BE2C (cell line): Measurements from ENCODE around the gene RCAN2.

Source experiments
- DNase-seq: peaks from one replicate; pipeline ENCODE4 v3.0.0-alpha.2; 2020
- H3K27me3 ChIP-seq: fragments of 250-450 bp; sonication (Bioruptor Pico); 2 replicates; pipeline ENCODE4 v1.5.1; 2020; ENCODE audit warnings: mild to moderate bottlenecking
- H3K36me3 ChIP-seq: fragments of 250-450 bp; sonication (Bioruptor Pico); 2 replicates; pipeline ENCODE4 v1.5.1; 2020; ENCODE audit warnings: mild to moderate bottlenecking
- H3K4me1 ChIP-seq: fragments of 250-450 bp; sonication (Bioruptor Pico); 2 replicates; pipeline ENCODE4 v1.5.1; 2020
- H3K4me3 ChIP-seq: 2 replicates; pipeline ENCODE4 v1.5.1; 2011; ENCODE audit warnings: low read depth, low read length
- H3K9me3 ChIP-seq: fragments of 250-450 bp; sonication (Bioruptor Pico); 2 replicates; pipeline ENCODE4 v1.5.1; 2020
- TF ChIP-seq, protein P1 (sequence below): IDR thresholded peaks from 2 replicates; pipeline ENCODE4 v1.5.1; 2012; ENCODE audit warnings: mild to moderate bottlenecking, low read depth, low read length

Gene RCAN2

GRCh38 chr6:46367354-46368168 is 123.7 kb downstream of the RCAN2 start:
- no peaks in the 10 kb centered on the region for H3K4me1 ChIP-seq
- no peak for DNase-seq
- H3K36me3 ChIP-seq: no peaks in the 10 kb centered on the region
- H3K27me3 ChIP-seq: no peaks in the 10 kb centered on the region
- TF ChIP-seq, protein P1, sequence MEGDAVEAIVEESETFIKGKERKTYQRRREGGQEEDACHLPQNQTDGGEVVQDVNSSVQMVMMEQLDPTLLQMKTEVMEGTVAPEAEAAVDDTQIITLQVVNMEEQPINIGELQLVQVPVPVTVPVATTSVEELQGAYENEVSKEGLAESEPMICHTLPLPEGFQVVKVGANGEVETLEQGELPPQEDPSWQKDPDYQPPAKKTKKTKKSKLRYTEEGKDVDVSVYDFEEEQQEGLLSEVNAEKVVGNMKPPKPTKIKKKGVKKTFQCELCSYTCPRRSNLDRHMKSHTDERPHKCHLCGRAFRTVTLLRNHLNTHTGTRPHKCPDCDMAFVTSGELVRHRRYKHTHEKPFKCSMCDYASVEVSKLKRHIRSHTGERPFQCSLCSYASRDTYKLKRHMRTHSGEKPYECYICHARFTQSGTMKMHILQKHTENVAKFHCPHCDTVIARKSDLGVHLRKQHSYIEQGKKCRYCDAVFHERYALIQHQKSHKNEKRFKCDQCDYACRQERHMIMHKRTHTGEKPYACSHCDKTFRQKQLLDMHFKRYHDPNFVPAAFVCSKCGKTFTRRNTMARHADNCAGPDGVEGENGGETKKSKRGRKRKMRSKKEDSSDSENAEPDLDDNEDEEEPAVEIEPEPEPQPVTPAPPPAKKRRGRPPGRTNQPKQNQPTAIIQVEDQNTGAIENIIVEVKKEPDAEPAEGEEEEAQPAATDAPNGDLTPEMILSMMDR: no peak
- no peaks in the 10 kb centered on the region for H3K9me3 ChIP-seq
- no peak overlapping the region for H3K4me3 ChIP-seq

GRCh38 chr6:46366190-46366900 is 124.9 kb downstream of the RCAN2 start:
- DNase-seq: no peak
- Histone ChIP-seq H3K27me3 (no peaks in the 10 kb centered on the region), H3K4me3 (no peak overlapping the region), H3K36me3 (no peaks in the 10 kb centered on the region), H3K4me1 (no peaks in the 10 kb centered on the region), H3K9me3 (no peaks in the 10 kb centered on the region)
- TF ChIP-seq, protein P1: no peak

DNA sequence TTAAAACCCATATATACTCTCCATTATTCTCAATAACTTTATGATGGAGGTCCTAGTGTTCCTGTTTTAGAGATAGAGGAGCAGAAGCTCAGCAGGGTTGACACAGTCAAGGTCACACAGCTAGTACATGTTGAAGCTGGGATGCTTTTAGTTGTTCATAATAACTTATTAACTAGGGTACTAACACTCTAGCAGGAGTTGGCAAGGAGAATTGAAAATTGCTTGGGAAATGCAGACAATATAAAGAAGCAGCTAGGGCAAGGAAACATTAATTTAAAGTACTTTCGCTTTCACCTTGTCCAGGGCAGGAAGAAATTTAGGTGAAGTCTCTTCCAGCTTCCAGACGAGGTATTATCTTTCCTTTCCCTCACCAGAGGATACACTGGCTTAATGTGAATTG is 133.7 kb downstream of the RCAN2 start:
- Histone ChIP-seq H3K4me3 (no peak overlapping the region), H3K36me3 (no peaks in the 10 kb centered on the region), H3K9me3 (no peaks in the 10 kb centered on the region), H3K4me1 (no peaks in the 10 kb centered on the region), H3K27me3 (no peaks in the 10 kb centered on the region)
- TF ChIP-seq, protein P1: no peak
- no peak for DNase-seq

GRCh38 chr6:46356543-46356942 is 134.7 kb downstream of the RCAN2 start:
- H3K36me3 ChIP-seq: no peaks in the 10 kb centered on the region
- H3K4me3 ChIP-seq: no peak overlapping the region
- no peak for DNase-seq
- TF ChIP-seq, protein P1: no peak
- no peaks in the 10 kb centered on the region for H3K9me3 ChIP-seq
- no peaks in the 10 kb centered on the region for H3K4me1 ChIP-seq
- H3K27me3 ChIP-seq: no peaks in the 10 kb centered on the region

DNA sequence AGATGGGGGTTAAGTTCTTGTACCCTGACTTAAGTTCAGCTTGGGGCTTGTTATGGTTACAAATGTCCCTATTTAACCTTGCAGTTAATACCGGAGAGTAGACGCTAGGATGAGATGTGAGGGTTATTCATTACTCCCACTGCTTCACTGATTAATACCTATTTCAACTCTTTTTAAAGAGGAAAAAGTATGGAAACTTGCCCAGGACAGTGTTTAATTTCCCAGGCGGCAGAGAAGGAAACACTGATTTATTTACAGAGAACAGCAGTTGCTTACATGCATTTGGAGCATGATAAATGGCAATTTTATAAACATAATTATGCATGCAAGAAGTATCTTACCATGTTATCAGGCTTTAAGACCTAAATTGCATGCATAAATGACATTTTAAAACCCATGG is 137.7 kb downstream of the RCAN2 start:
- Histone ChIP-seq H3K9me3 (no peaks in the 10 kb centered on the region), H3K36me3 (no peaks in the 10 kb centered on the region), H3K4me3 (no peak overlapping the region), H3K27me3 (no peaks in the 10 kb centered on the region), H3K4me1 (no peaks in the 10 kb centered on the region)
- TF ChIP-seq, protein P1: no peak
- no peak for DNase-seq
